Activated naive CD4-positive, alpha-beta T cell treated with anti-CD3 and anti-CD28 coated beads for 36 hours (primary cell): ENCODE measurements around the gene DIS3L2. TPM values are rescaled to one million over a fixed set of nuclear protein-coding genes. Genes with fewer than 3 reads are reported as not detected.

Experiments
- CTCF ChIA-PET: fragments of 350-600 bp; sonication (Branson Sonifier 250); formaldehyde crosslinking; loops from one replicate; lab custom pipeline; 2021; ENCODE audit warnings: antibody characterized with exemption; lab: Charles Lee
- DNase-seq: peaks from one replicate; pipeline ENCODE4 v3.0.0-alpha.2; 2020
- H3K27ac Mint-ChIP-seq: one replicate; pipeline ENCODE4 v1.8.0; 2021; ENCODE audit warnings: mild to moderate bottlenecking, mixed read lengths
- H3K27me3 Mint-ChIP-seq: one replicate; pipeline ENCODE4 v1.8.0; 2021; ENCODE audit warnings: low read depth, mixed read lengths
- H3K36me3 Mint-ChIP-seq: one replicate; pipeline ENCODE4 v1.8.0; 2021; ENCODE audit warnings: low read depth, mixed read lengths
- H3K4me1 Mint-ChIP-seq: one replicate; pipeline ENCODE4 v1.8.0; 2021; ENCODE audit warnings: low read depth, mixed read lengths
- H3K4me3 Mint-ChIP-seq: one replicate; pipeline ENCODE4 v1.8.0; 2021; ENCODE audit warnings: mild to moderate bottlenecking, moderate library complexity, mixed read lengths
- H3K9me3 Mint-ChIP-seq: one replicate; pipeline ENCODE4 v1.8.0; 2021; ENCODE audit warnings: mixed read lengths
- intact Hi-C: fragments of 100-400 bp; cut with micrococcal nuclease; formaldehyde crosslinking; loops from one replicate; pipeline ENCODE4 v1.15.1; 2023
- total RNA-seq, 2 experiments: library from RNA; stranded (reverse); gene quantifications; one replicate each; pipeline ENCODE4 v1.2.3, GENCODE V29; 2021

Gene DIS3L2
- total RNA-seq, 2 experiments from 2014 or later, result 32.4 to 35.3 TPM

DNA sequence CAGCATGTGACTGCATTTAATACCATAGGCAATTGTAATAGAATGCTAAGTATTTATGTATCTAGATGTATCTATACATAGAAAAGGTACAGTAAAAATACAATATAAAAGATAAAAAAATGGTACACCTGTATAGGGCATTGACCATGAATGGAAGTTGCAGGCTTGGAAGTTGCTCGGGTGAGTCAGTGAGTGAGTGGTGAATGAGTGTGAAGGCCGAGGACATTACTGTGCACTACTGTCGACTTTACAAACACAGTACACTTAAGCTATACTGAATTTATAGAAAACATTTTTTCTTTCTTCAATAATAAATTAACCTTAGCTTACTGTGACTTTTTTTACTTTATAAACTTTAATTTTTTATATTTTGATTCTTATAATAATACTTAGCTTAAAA is 8.9 kb downstream of the DIS3L2 start:
- Mint-ChIP-seq H3K27ac (no peak overlapping the region), H3K36me3 (peaks cover 12% of the 10 kb centered on the region), H3K9me3 (peaks cover 5% of the 10 kb centered on the region), H3K27me3 (no peaks in the 10 kb centered on the region), H3K4me3 (no peak overlapping the region), H3K4me1 (peaks cover 18% of the 10 kb centered on the region)
- CTCF ChIA-PET, result no interaction called here
- no peak for DNase-seq
- intact Hi-C loops, result no loop called here

DNA sequence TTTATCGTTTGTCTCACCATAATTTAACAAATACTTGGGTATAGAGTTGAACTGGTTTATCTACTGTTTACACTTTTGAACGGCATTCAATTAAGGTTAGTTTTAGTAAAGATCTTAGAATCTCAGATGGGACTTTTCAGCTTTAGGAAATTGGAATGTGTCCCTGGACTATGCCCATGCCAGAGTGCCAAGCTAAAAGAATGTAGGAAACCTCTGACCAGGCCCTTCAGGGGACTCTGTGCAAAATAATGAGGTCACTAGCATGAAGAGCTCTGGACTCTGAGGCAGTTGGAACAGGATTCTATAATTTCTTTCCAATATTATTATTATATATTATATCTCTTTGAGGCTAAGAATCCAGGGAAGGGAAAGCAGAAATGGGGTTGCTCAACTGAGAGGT is 13.5 kb downstream of the DIS3L2 start:
- H3K9me3 Mint-ChIP-seq, result no peaks in the 10 kb centered on the region
- H3K36me3 Mint-ChIP-seq, result peaks cover 11% of the 10 kb centered on the region
- intact Hi-C loops, result no loop called here
- H3K4me3 Mint-ChIP-seq, result no peak overlapping the region
- H3K27me3 Mint-ChIP-seq, result no peaks in the 10 kb centered on the region
- CTCF ChIA-PET, result interaction anchor here (0.5 kb wide), 1 partner anchor 329 kb away, joined by 4 read pairs; no protein-coding TSS in a partner anchor
- H3K4me1 Mint-ChIP-seq, result peaks cover 11% of the 10 kb centered on the region
- H3K27ac Mint-ChIP-seq, result no peak overlapping the region
- DNase-seq, result no peak

DNA sequence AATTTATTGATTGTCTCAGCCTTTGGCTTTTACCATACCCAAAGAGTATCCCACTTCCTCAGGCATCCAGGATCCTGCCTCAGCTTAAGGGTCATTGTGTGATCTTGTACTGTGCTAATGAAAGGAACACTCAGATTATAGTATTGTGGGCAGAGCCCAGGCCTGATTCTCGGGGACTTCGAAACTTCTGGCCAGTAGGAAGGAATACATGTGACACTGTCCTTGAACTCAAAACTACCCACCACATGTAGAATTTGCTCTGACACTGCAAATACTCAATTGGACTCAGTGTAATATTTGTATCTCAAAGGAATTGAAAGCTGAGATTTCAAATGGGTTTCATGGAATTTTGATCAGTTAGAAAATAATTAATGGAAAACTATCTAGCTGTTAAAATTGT is 15.9 kb downstream of the DIS3L2 start:
- peaks cover 19% of the 10 kb centered on the region for H3K4me1 Mint-ChIP-seq
- intact Hi-C loops, result no loop called here
- no peak overlapping the region for H3K27ac Mint-ChIP-seq
- H3K9me3 Mint-ChIP-seq, result no peaks in the 10 kb centered on the region
- no peaks in the 10 kb centered on the region for H3K27me3 Mint-ChIP-seq
- no peak overlapping the region for H3K4me3 Mint-ChIP-seq
- DNase-seq, result no peak
- H3K36me3 Mint-ChIP-seq, result peaks cover 9% of the 10 kb centered on the region
- CTCF ChIA-PET, result no interaction called here

DNA sequence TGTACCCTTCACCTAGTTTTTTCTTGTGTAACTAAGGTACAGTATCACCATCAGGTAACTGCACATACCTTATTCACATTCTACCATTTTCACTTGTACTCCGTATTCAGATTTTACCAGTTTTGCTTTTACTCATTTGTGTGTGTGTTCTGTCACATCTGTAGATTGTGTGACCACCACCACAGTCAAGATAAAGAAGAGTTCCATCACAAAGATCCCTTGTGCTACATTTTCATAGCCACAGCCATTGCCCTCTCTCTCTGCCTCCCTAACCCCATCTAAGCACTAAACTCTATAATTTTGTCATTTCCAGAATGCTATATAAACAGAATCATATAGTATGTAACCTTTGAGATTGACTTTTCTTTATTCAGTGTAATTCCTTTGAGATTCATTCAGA is 23.5 kb downstream of the DIS3L2 start:
- CTCF ChIA-PET, result no interaction called here
- peaks cover 9% of the 10 kb centered on the region for H3K36me3 Mint-ChIP-seq
- no peak overlapping the region for H3K4me3 Mint-ChIP-seq
- peaks cover 34% of the 10 kb centered on the region for H3K4me1 Mint-ChIP-seq
- H3K27me3 Mint-ChIP-seq, result no peaks in the 10 kb centered on the region
- no peaks in the 10 kb centered on the region for H3K9me3 Mint-ChIP-seq
- no peak overlapping the region for H3K27ac Mint-ChIP-seq
- intact Hi-C loops, result no loop called here
- no peak for DNase-seq

DNA sequence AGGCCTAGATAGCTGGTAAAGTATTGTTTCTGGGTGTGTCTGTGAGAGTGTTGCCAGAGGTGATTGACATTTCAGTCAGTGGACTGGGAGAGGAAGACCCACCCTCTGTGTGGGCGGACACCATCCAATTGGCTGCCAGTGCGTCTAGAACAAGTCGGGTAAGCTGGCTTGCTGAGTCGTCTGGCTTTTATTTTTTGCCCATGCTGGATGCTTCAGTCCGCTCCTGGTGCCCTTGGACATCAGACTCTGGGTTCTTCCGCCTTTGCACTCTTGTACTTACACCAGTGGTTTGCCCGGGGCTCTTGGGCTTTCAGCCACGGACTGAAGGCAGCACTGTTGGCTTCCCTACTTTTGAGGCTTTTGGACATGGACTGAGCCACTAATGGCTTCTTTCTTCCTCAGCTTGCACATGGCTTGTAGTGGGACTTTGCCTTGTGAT is 24.3 kb downstream of the DIS3L2 start:
- peaks cover 9% of the 10 kb centered on the region for H3K36me3 Mint-ChIP-seq
- no peaks in the 10 kb centered on the region for H3K9me3 Mint-ChIP-seq
- CTCF ChIA-PET, result interaction anchor here (1.2 kb wide), 1 partner anchor 78 kb away, joined by 6 read pairs; no protein-coding TSS in a partner anchor
- no peak overlapping the region for H3K27ac Mint-ChIP-seq
- intact Hi-C loops, result no loop called here
- no peaks in the 10 kb centered on the region for H3K27me3 Mint-ChIP-seq
- peaks cover 32% of the 10 kb centered on the region for H3K4me1 Mint-ChIP-seq
- no peak for DNase-seq
- no peak overlapping the region for H3K4me3 Mint-ChIP-seq

DNA sequence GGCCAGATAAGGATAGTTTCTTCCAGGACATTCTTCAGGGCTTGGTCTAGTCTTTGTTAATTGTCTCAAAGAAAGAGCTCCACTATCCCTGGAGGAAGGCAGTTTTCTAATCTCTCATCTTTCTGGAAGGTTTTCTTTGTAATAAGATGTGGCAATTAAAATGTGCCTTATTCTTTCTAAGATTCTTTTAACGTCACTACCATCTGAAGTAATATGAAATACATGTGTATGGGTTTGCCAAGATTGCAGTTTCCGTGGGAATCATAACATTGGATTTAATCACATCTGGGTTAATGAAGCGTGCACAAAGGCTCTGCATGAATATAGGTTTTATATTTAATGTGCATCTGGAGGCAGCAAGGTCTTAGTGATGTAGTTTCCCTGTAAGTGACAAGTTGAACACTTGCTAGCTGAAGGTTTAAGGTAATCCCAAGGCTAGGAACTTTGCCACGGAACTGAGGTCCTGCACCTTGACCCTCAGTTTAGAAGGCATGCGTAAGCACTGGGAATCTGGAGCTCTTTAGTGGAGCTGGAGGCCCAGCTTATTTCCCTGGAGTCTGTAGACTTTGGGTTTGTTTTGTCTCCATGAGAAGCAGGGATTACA is 25.7 kb downstream of the DIS3L2 start:
- Mint-ChIP-seq H3K4me1 (peaks cover 29% of the 10 kb centered on the region), H3K36me3 (peaks cover 7% of the 10 kb centered on the region), H3K27ac (no peak overlapping the region), H3K4me3 (no peak overlapping the region), H3K27me3 (no peaks in the 10 kb centered on the region), H3K9me3 (no peaks in the 10 kb centered on the region)
- DNase-seq, result no peak
- intact Hi-C loops, result no loop called here
- CTCF ChIA-PET, result interaction anchor here (0.6 kb wide), 2 partner anchors 69 to 176 kb away, joined by 3 to 4 read pairs; no protein-coding TSS in a partner anchor

DNA sequence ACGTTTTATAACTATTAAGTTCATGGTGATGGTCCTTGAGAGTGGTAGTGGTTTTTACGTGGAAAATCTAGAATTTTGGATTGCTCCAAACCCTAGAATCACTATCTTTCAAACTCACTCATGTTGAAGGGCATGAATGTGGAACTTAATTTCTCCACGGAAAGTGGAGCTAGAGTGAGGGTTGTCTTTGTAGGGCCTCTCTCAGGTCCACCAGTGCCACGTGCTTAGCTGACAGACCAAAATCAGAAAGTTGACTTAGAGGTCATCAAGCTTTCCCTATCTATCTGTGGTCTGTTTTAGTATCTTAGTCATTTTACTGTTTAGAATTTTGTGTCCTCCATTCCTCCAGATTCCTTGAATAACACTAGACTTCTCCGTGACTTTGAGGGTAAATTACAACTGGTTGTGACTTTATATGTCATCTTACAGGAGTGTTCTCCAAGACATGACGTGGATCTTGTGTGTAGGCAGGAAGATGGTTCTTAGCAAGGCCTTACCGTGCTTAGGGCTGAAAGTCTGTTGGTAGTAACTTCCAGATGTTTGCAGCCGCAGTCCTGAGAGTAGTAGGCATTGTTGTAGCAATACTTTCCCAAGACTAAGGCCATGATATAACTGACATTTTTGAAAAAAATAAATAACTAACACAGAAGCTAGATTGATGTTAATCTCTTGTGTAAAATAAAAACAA is 26.8 kb downstream of the DIS3L2 start:
- Mint-ChIP-seq H3K9me3 (no peaks in the 10 kb centered on the region), H3K4me1 (peaks cover 36% of the 10 kb centered on the region), H3K27ac (no peak overlapping the region), H3K4me3 (no peak overlapping the region), H3K36me3 (peaks cover 7% of the 10 kb centered on the region), H3K27me3 (no peaks in the 10 kb centered on the region)
- no peak for DNase-seq
- CTCF ChIA-PET, result no interaction called here
- intact Hi-C loops, result no loop called here

DNA sequence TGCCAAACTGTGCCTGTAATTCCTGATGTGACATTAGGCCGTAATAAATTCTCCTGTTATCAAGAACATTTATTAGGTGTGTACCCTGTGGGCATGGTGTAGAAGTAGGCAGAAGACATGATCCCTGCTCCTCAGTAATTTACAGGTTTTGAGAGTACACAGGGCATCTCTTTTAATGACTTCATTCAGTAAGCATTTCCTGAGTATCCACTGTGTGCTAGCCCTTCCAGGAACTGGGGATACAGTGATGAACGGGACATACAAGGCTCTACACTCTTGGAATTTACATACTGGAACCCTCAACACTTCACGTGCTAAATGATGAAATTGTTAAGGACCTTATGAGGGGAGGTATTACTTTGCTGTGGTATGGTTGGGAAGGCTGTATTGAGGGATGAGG is 30.2 kb downstream of the DIS3L2 start:
- Mint-ChIP-seq H3K9me3 (no peaks in the 10 kb centered on the region), H3K4me3 (no peak overlapping the region), H3K27me3 (no peaks in the 10 kb centered on the region), H3K4me1 (peaks cover 43% of the 10 kb centered on the region), H3K36me3 (peaks cover 1% of the 10 kb centered on the region), H3K27ac (no peak overlapping the region)
- CTCF ChIA-PET, result no interaction called here
- intact Hi-C loops, result no loop called here
- no peak for DNase-seq

DNA sequence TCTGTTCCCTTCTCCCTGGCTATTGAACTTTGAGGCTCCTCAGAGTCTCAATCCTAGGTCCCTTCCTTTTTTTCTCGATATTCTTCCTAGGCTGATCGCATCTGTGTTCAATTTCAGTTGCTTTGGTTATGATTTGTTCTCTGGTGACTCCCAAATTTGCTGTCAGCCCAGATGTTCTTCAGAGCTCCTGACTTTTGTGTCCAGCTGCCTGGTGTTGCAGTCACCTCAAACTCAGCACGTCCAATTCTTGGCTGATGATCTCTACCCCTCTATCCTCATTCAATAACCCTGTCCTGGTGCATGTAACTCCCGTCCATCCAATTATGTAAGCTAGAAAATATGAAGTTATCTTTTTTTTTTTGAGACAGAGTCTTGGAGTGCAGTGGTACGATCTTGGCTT is 31.4 kb downstream of the DIS3L2 start:
- intact Hi-C loops, result no loop called here
- Mint-ChIP-seq H3K4me1 (peaks cover 48% of the 10 kb centered on the region), H3K27ac (no peak overlapping the region), H3K9me3 (no peaks in the 10 kb centered on the region), H3K27me3 (no peaks in the 10 kb centered on the region), H3K4me3 (no peak overlapping the region), H3K36me3 (peaks cover 1% of the 10 kb centered on the region)
- no peak for DNase-seq
- CTCF ChIA-PET, result no interaction called here

DNA sequence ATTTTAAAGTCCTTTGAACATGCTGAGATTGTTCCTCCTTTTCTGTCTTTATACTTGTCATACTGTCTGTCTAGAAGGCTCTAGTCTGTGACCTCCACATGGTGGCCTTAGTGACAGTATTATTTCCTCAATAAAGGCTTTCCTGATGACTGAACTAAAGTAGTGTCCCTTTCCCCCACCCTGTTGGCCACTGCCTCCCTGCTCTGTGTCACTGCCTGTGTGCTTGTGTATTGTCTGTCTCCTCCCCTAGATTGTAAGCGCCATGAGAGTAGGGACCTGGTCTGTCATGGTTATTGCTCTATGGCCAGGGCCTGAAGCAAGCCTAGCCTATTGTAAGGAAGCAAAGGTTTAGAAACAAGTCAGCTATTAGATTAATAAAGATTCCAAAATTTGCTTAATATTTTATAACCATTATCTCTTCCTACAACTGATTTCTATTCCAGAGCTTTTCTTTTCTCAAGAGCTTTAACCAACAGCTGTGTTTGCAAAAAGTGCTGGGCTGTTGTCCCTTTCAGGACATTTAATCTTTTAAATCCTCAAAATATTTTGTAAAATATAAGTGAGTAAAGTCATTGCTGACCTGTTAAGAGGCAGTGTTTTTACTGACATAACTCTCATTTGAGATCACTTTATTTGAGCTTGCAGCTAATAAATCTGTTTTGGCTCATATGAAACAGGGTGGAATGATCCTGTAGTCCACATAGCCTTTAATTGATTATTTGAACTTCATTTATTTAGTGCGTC is 35.5 kb downstream of the DIS3L2 start:
- peaks cover 1% of the 10 kb centered on the region for H3K36me3 Mint-ChIP-seq
- H3K4me1 Mint-ChIP-seq, result peaks cover 50% of the 10 kb centered on the region
- CTCF ChIA-PET, result no interaction called here
- no peaks in the 10 kb centered on the region for H3K27me3 Mint-ChIP-seq
- H3K4me3 Mint-ChIP-seq, result no peak overlapping the region
- no peaks in the 10 kb centered on the region for H3K9me3 Mint-ChIP-seq
- DNase-seq, result no peak
- no peak overlapping the region for H3K27ac Mint-ChIP-seq
- intact Hi-C loops, result no loop called here

DNA sequence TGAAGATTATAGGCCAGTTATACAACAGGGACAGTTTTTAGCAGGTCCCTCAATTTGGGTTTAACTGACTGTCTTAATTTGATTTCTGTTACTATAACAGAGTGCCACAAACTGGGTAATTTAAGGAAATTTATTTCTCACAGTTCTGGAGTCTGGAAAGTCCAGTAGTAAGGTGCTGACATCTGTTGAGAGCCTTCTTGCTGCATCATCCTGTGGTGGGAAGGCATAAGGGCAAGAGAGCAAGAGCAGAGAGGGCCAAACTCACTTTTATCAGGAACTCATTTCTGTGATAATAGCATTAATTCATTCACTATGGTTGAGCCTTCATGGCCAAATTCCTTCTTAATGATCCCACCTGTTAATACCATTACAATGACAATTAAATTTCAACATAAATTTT is 36.5 kb downstream of the DIS3L2 start:
- intact Hi-C loops, result no loop called here
- CTCF ChIA-PET, result no interaction called here
- peaks cover 1% of the 10 kb centered on the region for H3K36me3 Mint-ChIP-seq
- H3K27ac Mint-ChIP-seq, result no peak overlapping the region
- no peaks in the 10 kb centered on the region for H3K9me3 Mint-ChIP-seq
- H3K4me3 Mint-ChIP-seq, result no peak overlapping the region
- no peaks in the 10 kb centered on the region for H3K27me3 Mint-ChIP-seq
- DNase-seq, result no peak
- H3K4me1 Mint-ChIP-seq, result peaks cover 53% of the 10 kb centered on the region

DNA sequence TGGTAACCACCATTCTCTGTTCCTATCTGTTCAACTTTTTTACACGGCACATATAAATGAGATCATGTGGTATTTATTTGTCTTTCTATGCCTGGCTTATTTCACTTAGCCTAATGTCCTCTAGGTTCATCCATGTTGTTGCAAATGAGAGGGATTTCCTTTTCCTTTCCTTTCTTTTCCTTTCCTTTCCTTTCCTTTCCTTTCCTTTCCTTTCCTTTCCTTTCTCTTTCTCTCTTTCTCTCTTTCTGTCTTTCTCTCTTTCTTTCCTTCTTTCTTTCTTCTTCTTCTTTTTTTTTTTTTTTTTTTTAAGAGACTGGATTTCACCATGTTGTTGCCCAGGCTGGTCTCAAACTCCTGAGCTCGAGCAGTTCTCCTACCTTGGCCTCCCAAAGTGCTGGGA is 38.9 kb downstream of the DIS3L2 start:
- Mint-ChIP-seq H3K27me3 (no peaks in the 10 kb centered on the region), H3K4me1 (peaks cover 39% of the 10 kb centered on the region), H3K36me3 (no peaks in the 10 kb centered on the region), H3K9me3 (no peaks in the 10 kb centered on the region), H3K4me3 (no peak overlapping the region), H3K27ac (no peak overlapping the region)
- CTCF ChIA-PET, result no interaction called here
- no peak for DNase-seq
- intact Hi-C loops, result no loop called here
